Fibroblast of skin of right biceps (primary cell): ENCODE results near the gene NPS.
A peak's percentile ranks its signal among the peaks of the same experiment; 100 is the strongest.

Experiments used
- DNase-seq: peaks from one replicate; pipeline ENCODE4 v3.0.0-alpha.2; 2013

Gene NPS

DNA sequence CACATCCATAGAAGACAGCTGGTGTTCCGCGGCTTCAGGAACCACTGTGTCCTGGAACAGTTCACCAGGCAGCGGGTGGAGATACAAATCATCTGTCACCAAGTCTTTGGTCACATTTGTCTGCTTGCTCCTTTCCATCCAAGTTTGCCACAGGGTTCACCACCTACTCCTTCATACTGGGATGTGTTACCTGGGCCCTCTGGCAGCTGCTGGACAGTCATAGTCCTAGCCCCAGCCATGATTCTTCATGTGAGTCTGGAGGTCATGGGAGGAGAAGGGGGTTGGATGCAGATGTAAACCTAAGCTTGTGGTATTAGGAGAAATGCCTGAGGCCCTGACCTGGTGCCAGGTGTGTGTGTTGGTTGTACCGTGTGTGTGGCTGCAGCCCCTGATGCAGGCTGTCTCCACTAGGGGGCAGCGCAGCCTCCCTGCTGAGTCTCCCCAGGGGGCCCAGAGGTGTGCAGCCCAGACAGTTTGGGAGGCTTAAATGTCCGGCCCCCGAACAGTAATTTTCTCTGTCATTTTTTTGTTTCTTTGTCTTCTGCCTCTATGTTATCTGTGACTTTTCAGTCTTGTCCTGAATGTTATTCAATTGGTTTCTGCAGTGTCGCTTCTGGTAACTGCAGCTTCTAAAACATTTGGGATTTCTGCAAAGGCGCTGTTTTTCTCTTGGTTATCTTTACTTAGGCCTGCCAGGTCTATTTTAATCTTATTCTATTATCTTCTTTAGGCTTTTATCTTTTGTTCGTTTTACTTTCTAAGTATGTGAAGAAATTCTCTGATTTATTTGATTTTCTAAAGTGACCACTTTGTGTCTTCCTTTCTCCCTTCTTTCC lies 14.8 kb downstream of the NPS start:
- no peak for DNase-seq

DNA sequence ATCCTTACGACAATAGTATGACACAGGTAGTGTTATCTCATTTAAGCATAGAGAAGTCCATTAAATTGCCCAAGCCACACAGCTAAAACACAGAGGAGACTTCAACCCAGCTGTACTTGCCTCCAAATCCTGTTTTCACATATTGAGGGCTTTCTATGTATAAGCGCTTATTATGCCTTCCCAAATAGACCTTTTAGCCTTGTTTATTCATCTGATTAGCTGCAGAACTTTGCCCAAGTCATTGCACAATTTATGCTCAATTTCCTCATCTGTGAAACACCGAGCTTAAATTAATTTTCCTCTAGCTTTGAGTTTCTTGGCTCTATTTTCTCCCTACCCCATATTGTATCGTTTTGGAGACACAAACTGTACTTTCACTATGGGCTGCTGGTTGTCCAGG lies 15.5 kb downstream of the NPS start:
- no peak for DNase-seq

DNA sequence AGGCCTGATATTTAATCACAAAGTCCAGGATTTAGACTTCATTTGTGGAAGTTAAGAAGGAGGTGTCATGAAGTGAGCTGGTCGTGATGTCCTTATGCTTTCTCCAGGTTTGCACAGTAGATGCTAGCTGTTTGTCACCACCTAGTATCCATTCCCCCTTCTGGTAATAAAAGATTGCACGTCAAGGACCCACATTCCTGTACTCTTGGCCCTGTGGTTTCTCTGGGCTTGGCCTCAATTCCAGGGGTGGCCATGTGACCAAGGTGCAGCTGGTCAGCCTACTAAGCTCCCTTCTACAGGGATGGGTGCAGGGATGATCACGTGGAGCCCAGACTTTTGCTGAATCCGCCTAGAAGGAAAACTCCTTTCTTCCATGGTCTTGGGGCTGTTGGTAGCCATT lies 16.5 kb downstream of the NPS start:
- DNase-seq, result no peak

DNA sequence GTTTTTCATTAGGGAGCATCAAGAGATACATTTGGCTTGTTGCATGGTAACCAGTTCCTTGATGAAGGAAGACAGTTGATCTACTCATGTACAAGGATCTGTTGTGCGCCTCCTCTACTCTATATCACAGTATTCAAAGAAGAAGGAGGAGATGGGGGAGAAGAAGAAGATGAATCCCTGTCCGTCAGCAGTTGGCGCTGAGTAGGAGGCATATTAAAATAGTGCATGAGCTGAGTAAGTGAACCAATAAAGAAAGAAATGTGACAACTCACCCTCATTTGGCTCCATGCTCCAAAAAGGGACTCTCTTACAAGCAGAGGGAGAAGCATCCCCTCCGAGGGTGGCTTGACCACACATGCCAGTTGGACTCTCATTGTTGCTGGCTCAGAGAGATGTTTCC lies 20.1 kb downstream of the NPS start:
- DNase-seq, result no peak

DNA sequence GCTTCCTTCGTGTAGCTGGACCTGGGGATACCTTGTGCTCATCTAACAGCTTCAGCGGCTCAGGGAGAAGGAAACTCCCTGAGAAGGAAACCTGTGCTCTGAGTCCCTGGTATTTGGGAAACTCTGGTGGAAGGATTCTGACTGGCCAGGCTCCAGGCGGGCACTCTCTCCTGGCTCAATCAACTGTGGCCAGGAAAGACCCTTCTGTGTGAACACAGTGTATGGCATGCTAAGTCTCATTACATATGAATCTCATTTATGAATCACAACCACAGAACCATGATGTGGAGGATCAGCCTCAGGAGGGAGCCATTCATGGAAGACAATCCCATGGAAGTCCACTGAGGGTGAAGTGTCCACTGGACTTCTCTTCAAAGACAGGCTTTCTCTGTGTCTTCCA lies 20.9 kb downstream of the NPS start:
- no peak for DNase-seq

DNA sequence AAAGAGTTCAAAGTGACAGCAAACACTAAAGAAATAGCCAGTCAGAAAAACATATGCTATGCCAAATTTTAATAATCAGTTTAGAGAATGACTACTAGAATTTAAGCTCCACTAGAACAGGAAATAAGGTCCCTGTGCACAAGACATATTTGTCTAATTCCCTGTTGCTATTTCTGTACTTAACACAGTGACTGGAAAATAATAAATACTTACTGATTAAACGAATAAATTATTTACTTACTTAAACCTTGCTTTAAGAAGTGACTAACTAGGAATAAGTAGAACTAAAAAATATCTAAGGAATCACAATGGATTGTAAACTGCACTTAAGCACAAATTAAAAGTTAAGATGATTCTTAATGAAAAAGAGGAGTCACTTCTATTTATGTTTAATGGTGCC lies 22.3 kb downstream of the NPS start:
- DNase-seq, result no peak

DNA sequence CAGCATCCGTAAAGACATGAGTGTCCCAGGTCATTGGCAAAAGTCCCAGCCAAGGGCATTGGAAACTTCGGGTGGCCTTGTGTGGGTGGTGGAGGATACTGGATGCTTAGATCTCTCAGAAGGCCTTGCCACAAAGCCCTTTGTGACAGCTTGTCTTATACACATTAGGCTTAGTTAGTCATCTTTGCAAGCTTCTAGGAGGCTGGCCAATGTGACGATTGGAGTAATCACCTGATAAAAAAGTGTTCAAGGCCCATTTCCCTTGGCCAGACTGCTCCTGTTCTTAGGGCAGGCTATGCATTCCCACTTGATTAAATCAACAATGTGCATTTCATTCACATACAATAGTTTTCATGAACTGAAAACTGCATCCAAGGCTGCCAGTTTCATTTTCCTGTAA lies 26.9 kb downstream of the NPS start:
- DNase-seq, result no peak

DNA sequence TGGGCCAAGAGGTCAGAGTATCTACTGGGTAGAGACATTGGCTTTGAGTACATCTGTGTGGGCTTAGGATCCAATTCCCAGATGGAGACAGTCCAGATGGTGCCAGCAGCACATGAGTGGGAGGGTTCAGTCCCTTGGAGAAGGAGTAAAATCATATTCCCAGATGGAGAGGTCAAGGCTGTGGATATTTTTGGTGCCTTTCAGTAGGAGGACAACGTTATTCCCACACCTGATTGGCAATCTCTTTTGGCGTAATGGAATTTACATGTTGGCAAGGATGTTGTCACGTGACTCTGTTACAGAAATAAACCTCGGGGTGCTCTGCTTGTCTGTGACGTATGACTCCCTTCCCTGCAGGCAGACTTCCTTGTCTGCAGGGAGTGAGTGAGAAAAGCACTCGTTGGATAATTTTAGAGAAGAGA lies 27.6 kb downstream of the NPS start:
- no peak for DNase-seq

DNA sequence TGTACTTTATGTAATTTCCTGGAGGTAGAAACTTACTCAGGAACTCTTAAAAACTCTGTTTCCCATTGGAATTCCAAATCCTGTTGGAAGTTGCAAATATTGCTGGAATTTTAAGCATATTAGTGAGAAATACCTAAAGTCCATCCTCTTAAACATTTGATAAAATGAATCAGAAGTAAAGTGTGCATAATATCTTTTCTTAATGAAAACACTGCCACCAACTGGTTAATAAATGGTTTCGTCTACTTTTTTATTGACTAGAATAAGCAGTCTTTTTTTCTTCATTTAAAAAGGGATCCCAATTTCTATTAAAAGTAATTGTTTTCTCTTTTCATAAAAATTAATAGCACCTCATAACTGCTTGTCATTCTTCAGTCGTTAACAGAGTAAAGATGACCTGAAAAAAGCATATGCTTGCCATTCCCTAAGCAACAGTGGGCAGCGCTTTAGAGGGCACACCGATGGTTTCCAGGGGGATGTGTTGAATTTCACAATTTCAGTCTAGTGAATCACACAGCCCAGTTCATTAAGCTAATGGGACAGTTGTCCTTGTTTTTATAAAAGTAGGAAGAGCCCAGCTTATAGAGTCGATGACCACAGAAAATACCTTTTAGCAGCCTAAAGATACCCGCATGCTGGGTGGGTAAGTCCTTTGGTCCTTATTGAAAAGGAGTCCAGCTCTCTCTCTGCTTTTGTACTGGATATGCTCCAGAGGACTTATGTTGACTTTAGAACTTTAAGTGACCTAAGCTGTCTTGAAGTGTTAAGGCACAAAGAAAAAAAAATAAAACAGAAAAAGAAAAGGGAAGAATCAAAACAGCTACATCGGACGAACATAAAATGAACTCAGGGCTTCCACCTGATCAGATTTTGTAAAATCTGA lies 28.5 kb downstream of the NPS start:
- DNase-seq, result peak; percentile 14

DNA sequence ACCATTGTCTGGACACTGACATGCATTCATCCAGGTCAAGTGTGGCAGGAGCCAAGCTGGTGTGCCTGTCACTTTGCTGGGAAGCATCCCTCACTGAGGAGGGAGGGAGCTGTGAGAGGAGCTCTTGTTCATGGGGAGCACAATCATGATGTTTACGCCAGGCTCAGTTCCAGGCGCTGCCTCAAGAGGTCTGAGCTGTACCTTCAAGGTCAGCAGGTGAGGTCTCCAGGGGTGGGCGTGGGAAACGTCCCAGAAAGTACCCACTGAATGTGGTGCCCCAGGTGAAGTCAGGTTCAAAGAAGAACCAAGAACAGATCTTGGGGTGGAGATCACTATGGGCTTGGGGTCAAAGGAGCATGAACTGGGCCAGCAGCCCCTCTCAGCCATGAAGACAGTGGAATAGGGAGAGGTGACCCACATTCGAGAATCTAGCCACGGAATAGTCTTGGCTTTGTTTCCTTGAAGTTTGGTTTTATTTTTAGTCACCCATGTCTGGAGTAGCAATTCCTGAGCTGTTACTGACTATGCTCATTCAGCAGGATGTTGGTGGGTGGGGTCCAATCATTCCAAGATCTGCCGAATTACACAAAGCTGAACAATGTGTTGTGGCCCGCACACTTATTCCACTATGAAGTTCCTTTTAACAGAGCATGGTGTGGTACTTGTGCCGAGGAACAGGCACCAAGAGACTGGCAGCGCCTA lies 29.3 kb downstream of the NPS start:
- no peak for DNase-seq

DNA sequence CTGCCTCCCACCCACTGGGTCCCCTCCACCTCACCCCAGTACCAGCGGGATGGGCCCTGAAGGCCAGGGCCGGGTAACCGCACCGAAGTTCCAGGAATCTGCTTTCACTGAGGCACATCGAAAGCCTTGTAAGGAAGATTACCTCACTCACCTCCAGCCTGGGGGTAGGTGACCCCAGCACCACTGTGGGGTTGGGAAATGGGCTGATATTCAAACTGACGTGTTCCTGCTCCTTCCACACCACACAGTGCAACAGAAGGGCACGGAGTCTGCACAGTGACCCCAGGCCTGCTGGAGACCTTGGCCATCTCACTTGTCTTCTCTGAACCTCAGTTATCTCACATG lies 29.8 kb downstream of the NPS start:
- DNase-seq, result no peak

DNA sequence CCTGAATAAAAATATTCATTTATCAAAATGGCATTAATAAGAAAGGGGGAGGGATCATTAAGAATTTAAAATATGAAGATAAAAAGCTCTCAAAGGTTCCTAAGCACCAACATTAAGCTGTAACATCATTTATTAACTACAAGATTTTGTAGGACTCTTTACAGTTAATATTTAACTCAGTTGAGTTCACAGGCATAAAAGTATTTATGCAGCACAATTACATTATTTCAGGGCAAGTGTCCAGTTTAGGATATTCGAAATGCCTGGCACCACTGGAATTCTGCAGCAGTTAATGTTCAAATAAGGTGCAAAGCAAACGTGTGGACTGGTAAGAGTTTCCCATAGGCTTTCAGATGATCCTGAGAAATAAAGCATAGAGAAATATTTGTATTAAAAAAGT lies 30.5 kb downstream of the NPS start:
- no peak for DNase-seq

DNA sequence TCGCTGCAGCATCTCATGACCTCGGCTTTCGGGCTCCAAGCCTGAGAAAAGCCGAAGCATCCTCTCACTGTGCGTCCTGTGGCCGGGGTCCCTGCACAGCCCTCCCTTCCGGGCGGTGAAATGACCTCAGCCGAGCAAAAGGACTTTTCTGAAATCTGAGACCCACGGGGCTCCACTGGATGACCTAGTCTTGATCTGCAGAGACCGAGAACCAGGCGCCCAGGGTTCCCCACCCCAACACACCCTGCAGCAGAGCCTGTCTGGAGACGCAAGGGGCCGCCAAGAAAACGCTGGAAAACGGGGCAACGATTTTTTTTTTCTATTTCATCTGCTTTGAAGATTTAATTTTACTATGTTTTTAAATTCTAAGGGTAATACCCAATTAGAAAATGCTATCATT lies 31.7 kb downstream of the NPS start:
- no peak for DNase-seq

DNA sequence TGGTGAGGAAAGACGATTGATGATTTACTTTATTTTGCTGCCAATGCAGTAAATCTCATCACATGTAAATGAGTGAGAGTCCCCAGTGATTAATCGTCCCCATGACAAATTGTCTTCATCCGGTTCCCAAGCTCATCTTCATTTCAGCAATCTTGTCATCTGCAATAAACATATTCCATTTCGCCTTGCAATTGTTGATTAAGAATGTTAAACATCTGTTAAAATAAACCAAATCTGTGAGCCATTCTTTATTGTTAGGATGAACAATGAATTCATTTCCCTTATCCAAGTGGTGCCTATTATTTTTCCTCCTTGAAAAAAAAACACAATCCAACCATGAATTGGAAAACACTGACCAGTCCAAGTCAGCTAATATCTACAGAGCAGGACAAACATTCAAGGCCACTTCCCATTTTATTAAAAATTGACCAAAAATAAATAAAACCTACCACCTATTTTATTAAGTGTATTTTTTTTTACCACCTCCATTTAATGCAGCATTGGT lies 36.5 kb downstream of the NPS start:
- no peak for DNase-seq

DNA sequence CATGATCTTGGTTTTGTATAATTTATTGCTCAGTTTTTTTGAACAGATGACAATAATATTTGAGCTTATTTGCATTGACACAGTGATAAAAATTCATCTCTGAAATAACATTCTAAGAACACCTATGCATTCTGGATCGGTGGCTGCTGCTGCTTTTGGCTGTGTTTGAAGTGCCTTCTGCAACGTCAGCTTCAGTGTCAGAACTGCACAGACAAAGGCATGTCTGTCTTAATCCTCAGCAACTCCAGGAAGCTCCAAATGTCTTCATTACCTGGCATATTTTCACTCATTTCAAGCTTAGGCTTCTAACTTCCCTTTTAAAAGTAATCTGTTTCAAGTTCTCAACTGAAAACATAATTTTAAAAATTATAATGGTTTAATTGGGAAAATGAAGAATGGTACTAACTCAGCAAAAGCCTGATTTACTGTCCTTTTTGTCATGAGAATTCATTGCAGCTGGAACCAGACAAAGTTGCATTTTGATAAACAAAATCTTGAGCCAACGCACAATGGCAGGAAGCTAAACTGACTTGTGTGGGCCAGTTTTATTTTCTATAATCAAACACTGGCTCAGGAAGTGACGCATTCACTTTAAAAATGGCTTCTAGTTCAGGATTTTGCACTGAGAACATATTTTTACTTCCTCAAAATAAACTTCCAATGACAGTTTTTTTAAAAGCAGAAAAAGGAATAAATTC lies 38.7 kb downstream of the NPS start:
- DNase-seq, result no peak

DNA sequence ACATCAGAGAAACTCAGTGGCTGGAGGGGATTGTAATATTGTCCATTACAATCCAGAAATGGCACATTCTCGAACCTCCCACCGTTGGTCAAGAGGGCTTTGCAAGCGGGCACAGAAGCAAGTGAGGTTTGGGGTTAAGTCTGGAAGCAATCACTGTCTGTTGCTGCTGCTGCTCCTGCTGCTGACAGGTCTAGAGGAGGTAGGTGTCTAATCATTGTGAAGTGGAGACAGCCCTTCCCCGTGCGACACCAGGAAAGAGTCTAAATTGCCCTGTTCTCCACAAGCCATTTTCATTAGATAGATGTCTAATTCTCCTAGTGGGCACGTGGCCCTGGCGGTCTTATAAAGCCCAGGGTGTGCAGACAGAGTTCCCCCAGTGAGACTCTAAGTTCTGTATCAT lies 43.5 kb downstream of the NPS start:
- no peak for DNase-seq

DNA sequence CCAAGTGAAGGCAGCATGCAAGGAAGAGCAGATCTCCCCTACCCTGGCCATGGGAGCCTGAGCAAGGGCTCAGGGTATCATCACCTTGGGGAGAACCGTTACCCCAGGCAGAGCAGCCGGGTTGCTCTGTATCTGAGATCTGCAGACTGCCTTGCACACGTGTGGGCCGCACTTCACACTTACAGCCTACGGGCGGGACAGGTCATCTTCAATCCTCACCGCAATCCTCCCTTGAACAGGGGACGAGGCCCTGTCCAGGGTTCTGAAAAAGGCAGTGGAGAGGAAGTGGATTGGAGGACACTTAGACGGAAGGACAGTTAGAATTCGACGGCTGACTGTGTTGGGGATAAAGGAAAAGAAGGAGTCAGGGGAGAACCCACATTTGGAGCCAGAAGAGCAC lies 51.4 kb downstream of the NPS start:
- DNase-seq, result no peak
